ENCODE results near the gene RECQL. TPM values are rescaled to one million over a fixed set of nuclear protein-coding genes. Genes with fewer than 3 reads are reported as not detected.

Gene RECQL
- polyA plus RNA-seq (2013) = 28.2 TPM

- H3K27me3 ChIP-seq (replicated peaks in 2 of 5; ENCODE audit: control insufficient read depth in 4 of 5, insufficient read depth in 5 of 5, low read length in 4 of 5) = no peaks in the 10 kb centered on the region
- H3K9me3 ChIP-seq (ENCODE audit: control extremely low read depth in 1 of 5, control insufficient read depth in 4 of 5, insufficient read depth in 2 of 5, low read depth in 1 of 5, low read length in 4 of 5) = no peaks in the 10 kb centered on the region
- H3K4me3 ChIP-seq (ENCODE audit: control insufficient read depth in 1 of 7, extremely low read depth in 1 of 7, insufficient read depth in 4 of 7, low read depth in 2 of 7, low read length in 6 of 7) = peak within 1 kb of the TSS; percentile 82 to 95 (median 90)
- peaks cover 8 to 18% (median 13%) of the 10 kb centered on the region in 4 experiments for H3K36me3 ChIP-seq (ENCODE audit: control insufficient read depth in 4 of 4, insufficient read depth in 4 of 4, low read length in 3 of 4)
- WGBS (ENCODE audit: insufficient coverage) = under 1% methylated on average over 56 of the region's 61 CpGs
- peaks cover 12 to 31% (median 21%) of the 10 kb centered on the region in 4 experiments for H3K4me1 ChIP-seq (ENCODE audit: control extremely low read depth in 1 of 4, control insufficient read depth in 4 of 4, insufficient read depth in 4 of 4, low read length in 3 of 4)
- peak within 1 kb of the TSS; percentile 78 to 88 for H3K27ac ChIP-seq (ENCODE audit: insufficient read depth in 1 of 2, low read depth in 1 of 2, low read length in 2 of 2, poor library complexity in 1 of 2, severe bottlenecking in 2 of 2)
- DNase-seq = peak; percentile 96 to 98 (median 98)
- CTCF ChIA-PET = no interaction called here
- POLR2A ChIA-PET = interaction anchor here (0.7 to 1.6 kb wide), 3 partner anchors 8 to 26 kb away, joined by 4 to 6 read pairs (median 5); no protein-coding TSS in a partner anchor
Observed at GRCh38 chr12:21501258-21502163, at the start of gene RECQL, which contains the start of gene GOLT1B. Gene RECQL (minus strand): TSS chr12:21501635. CDS start chr12:21499570, 2,065 bp downstream. Gene GOLT1B (plus strand): TSS chr12:21501789. CDS start chr12:21501924, 135 bp downstream.

- Histone ChIP-seq H3K27ac (ENCODE audit: insufficient read depth in 1 of 2, low read depth in 1 of 2, low read length in 2 of 2, poor library complexity in 1 of 2, severe bottlenecking in 2 of 2) (no peak overlapping the region), H3K36me3 (ENCODE audit: control insufficient read depth in 4 of 4, insufficient read depth in 4 of 4, low read length in 3 of 4) (no peaks in the 10 kb centered on the region), H3K4me3 (ENCODE audit: control insufficient read depth in 1 of 7, extremely low read depth in 1 of 7, insufficient read depth in 4 of 7, low read depth in 2 of 7, low read length in 6 of 7) (no peak overlapping the region), H3K4me1 (ENCODE audit: control extremely low read depth in 1 of 4, control insufficient read depth in 4 of 4, insufficient read depth in 4 of 4, low read length in 3 of 4) (peaks cover 0 to 14% (median 11%) of the 10 kb centered on the region in 4 experiments), H3K27me3 (replicated peaks in 2 of 5; ENCODE audit: control insufficient read depth in 4 of 5, insufficient read depth in 5 of 5, low read length in 4 of 5) (no peaks in the 10 kb centered on the region), H3K9me3 (ENCODE audit: control extremely low read depth in 1 of 5, control insufficient read depth in 4 of 5, insufficient read depth in 2 of 5, low read depth in 1 of 5, low read length in 4 of 5) (no peaks in the 10 kb centered on the region)
- no CpG with 5 or more reads among the region's 1 CpG for WGBS (ENCODE audit: insufficient coverage)
- ChIA-PET CTCF (interaction anchor here (1.1 kb wide), 1 partner anchor 9 kb away, joined by 4 read pairs; no protein-coding TSS in a partner anchor), POLR2A (no interaction called here)
- no peak for DNase-seq
Observed at GRCh38 chr12:21547437-21547836, 46.0 kb upstream of the RECQL start.

GRCh38 chr12:21546716-21547115 lies 45.3 kb upstream of the RECQL start:
- 0% methylated on average over 1 of the region's 1 CpG for WGBS (ENCODE audit: insufficient coverage)
- DNase-seq = no peak
- H3K4me3 ChIP-seq (ENCODE audit: control insufficient read depth in 1 of 7, extremely low read depth in 1 of 7, insufficient read depth in 4 of 7, low read depth in 2 of 7, low read length in 6 of 7) = no peak overlapping the region
- H3K9me3 ChIP-seq (ENCODE audit: control extremely low read depth in 1 of 5, control insufficient read depth in 4 of 5, insufficient read depth in 2 of 5, low read depth in 1 of 5, low read length in 4 of 5) = no peaks in the 10 kb centered on the region
- H3K4me1 ChIP-seq (ENCODE audit: control extremely low read depth in 1 of 4, control insufficient read depth in 4 of 4, insufficient read depth in 4 of 4, low read length in 3 of 4) = peaks cover 0 to 15% (median 13%) of the 10 kb centered on the region in 4 experiments
- no peaks in the 10 kb centered on the region for H3K36me3 ChIP-seq (ENCODE audit: control insufficient read depth in 4 of 4, insufficient read depth in 4 of 4, low read length in 3 of 4)
- CTCF ChIA-PET = no interaction called here
- H3K27ac ChIP-seq (ENCODE audit: insufficient read depth in 1 of 2, low read depth in 1 of 2, low read length in 2 of 2, poor library complexity in 1 of 2, severe bottlenecking in 2 of 2) = no peak overlapping the region
- POLR2A ChIA-PET = no interaction called here
- H3K27me3 ChIP-seq (replicated peaks in 2 of 5; ENCODE audit: control insufficient read depth in 4 of 5, insufficient read depth in 5 of 5, low read length in 4 of 5) = no peaks in the 10 kb centered on the region

- Histone ChIP-seq H3K4me1 (ENCODE audit: control extremely low read depth in 1 of 4, control insufficient read depth in 4 of 4, insufficient read depth in 4 of 4, low read length in 3 of 4) (peaks cover 0 to 15% (median 12%) of the 10 kb centered on the region in 4 experiments), H3K9me3 (ENCODE audit: control extremely low read depth in 1 of 5, control insufficient read depth in 4 of 5, insufficient read depth in 2 of 5, low read depth in 1 of 5, low read length in 4 of 5) (no peaks in the 10 kb centered on the region), H3K4me3 (ENCODE audit: control insufficient read depth in 1 of 7, extremely low read depth in 1 of 7, insufficient read depth in 4 of 7, low read depth in 2 of 7, low read length in 6 of 7) (no peak overlapping the region), H3K27me3 (replicated peaks in 2 of 5; ENCODE audit: control insufficient read depth in 4 of 5, insufficient read depth in 5 of 5, low read length in 4 of 5) (no peaks in the 10 kb centered on the region), H3K36me3 (ENCODE audit: control insufficient read depth in 4 of 4, insufficient read depth in 4 of 4, low read length in 3 of 4) (no peaks in the 10 kb centered on the region), H3K27ac (ENCODE audit: insufficient read depth in 1 of 2, low read depth in 1 of 2, low read length in 2 of 2, poor library complexity in 1 of 2, severe bottlenecking in 2 of 2) (no peak overlapping the region)
- ChIA-PET CTCF (no interaction called here), POLR2A (no interaction called here)
- no peak for DNase-seq
- WGBS (ENCODE audit: insufficient coverage) = no CpG with 5 or more reads among the region's 2 CpGs
Observed at GRCh38 chr12:21545557-21545956, 44.1 kb upstream of the RECQL start.

- Histone ChIP-seq H3K9me3 (ENCODE audit: control extremely low read depth in 1 of 5, control insufficient read depth in 4 of 5, insufficient read depth in 2 of 5, low read depth in 1 of 5, low read length in 4 of 5) (no peaks in the 10 kb centered on the region), H3K4me3 (ENCODE audit: control insufficient read depth in 1 of 7, extremely low read depth in 1 of 7, insufficient read depth in 4 of 7, low read depth in 2 of 7, low read length in 6 of 7) (peak overlapping the region in 2 of 7 experiments; percentile 10 to 31), H3K4me1 (ENCODE audit: control extremely low read depth in 1 of 4, control insufficient read depth in 4 of 4, insufficient read depth in 4 of 4, low read length in 3 of 4) (peaks cover 0 to 15% (median 12%) of the 10 kb centered on the region in 4 experiments), H3K27ac (ENCODE audit: insufficient read depth in 1 of 2, low read depth in 1 of 2, low read length in 2 of 2, poor library complexity in 1 of 2, severe bottlenecking in 2 of 2) (no peak overlapping the region), H3K27me3 (replicated peaks in 2 of 5; ENCODE audit: control insufficient read depth in 4 of 5, insufficient read depth in 5 of 5, low read length in 4 of 5) (no peaks in the 10 kb centered on the region), H3K36me3 (ENCODE audit: control insufficient read depth in 4 of 4, insufficient read depth in 4 of 4, low read length in 3 of 4) (no peaks in the 10 kb centered on the region)
- DNase-seq = peak; percentile 24 to 65 (median 45)
- ChIA-PET POLR2A (interaction anchor here (0.6 kb wide), 1 partner anchor 1219 kb away, joined by 3 read pairs; no protein-coding TSS in a partner anchor), CTCF (interaction anchor here (1.1 to 1.2 kb wide), 2 partner anchors 10 to 53 kb away, joined by 3 to 4 read pairs; no protein-coding TSS in a partner anchor)
Observed at GRCh38 chr12:21543151-21543550, 41.7 kb upstream of the RECQL start.

GRCh38 chr12:21542403-21542802 lies 41.0 kb upstream of the RECQL start:
- Histone ChIP-seq H3K36me3 (ENCODE audit: control insufficient read depth in 4 of 4, insufficient read depth in 4 of 4, low read length in 3 of 4) (no peaks in the 10 kb centered on the region), H3K9me3 (ENCODE audit: control extremely low read depth in 1 of 5, control insufficient read depth in 4 of 5, insufficient read depth in 2 of 5, low read depth in 1 of 5, low read length in 4 of 5) (no peaks in the 10 kb centered on the region), H3K4me3 (ENCODE audit: control insufficient read depth in 1 of 7, extremely low read depth in 1 of 7, insufficient read depth in 4 of 7, low read depth in 2 of 7, low read length in 6 of 7) (no peak overlapping the region), H3K27ac (ENCODE audit: insufficient read depth in 1 of 2, low read depth in 1 of 2, low read length in 2 of 2, poor library complexity in 1 of 2, severe bottlenecking in 2 of 2) (no peak overlapping the region), H3K4me1 (ENCODE audit: control extremely low read depth in 1 of 4, control insufficient read depth in 4 of 4, insufficient read depth in 4 of 4, low read length in 3 of 4) (peaks cover 0 to 15% (median 12%) of the 10 kb centered on the region in 4 experiments), H3K27me3 (replicated peaks in 2 of 5; ENCODE audit: control insufficient read depth in 4 of 5, insufficient read depth in 5 of 5, low read length in 4 of 5) (no peaks in the 10 kb centered on the region)
- ChIA-PET CTCF (interaction anchor here (1.0 to 1.2 kb wide), 3 partner anchors 10 to 52 kb away, joined by 3 to 4 read pairs (median 4); no protein-coding TSS in a partner anchor), POLR2A (no interaction called here)
- DNase-seq = peak in 2 of 3 donors; percentile 51 to 61
- 3% methylated on average over 5 of the region's 5 CpGs for WGBS (ENCODE audit: insufficient coverage)

GRCh38 chr12:21541773-21542172 lies 40.3 kb upstream of the RECQL start:
- no peak overlapping the region for H3K27ac ChIP-seq (ENCODE audit: insufficient read depth in 1 of 2, low read depth in 1 of 2, low read length in 2 of 2, poor library complexity in 1 of 2, severe bottlenecking in 2 of 2)
- H3K9me3 ChIP-seq (ENCODE audit: control extremely low read depth in 1 of 5, control insufficient read depth in 4 of 5, insufficient read depth in 2 of 5, low read depth in 1 of 5, low read length in 4 of 5) = no peaks in the 10 kb centered on the region
- no peak overlapping the region for H3K4me3 ChIP-seq (ENCODE audit: control insufficient read depth in 1 of 7, extremely low read depth in 1 of 7, insufficient read depth in 4 of 7, low read depth in 2 of 7, low read length in 6 of 7)
- 100% methylated on average over 1 of the region's 6 CpGs for WGBS (ENCODE audit: insufficient coverage)
- CTCF ChIA-PET = interaction anchor here (1.0 kb wide), 1 partner anchor 32 kb away, joined by 4 read pairs; no protein-coding TSS in a partner anchor
- no peaks in the 10 kb centered on the region for H3K36me3 ChIP-seq (ENCODE audit: control insufficient read depth in 4 of 4, insufficient read depth in 4 of 4, low read length in 3 of 4)
- POLR2A ChIA-PET = no interaction called here
- no peak for DNase-seq
- H3K4me1 ChIP-seq (ENCODE audit: control extremely low read depth in 1 of 4, control insufficient read depth in 4 of 4, insufficient read depth in 4 of 4, low read length in 3 of 4) = peaks cover 0 to 15% (median 12%) of the 10 kb centered on the region in 4 experiments
- no peaks in the 10 kb centered on the region for H3K27me3 ChIP-seq (replicated peaks in 2 of 5; ENCODE audit: control insufficient read depth in 4 of 5, insufficient read depth in 5 of 5, low read length in 4 of 5)

Data from common myeloid progenitor, CD34-positive (primary cell).